Activated T-cell treated with anti-CD3 and anti-CD28 coated beads for 4 hours (primary cell): ENCODE measurements around the gene RPS6KL1.
"Not testable (repeated sequence)": the region's sequence is repeated elsewhere in the genome, so short reads cannot be mapped to it uniquely, and the experiment has no call there.

Experiments
- DNase-seq: peaks from one replicate; pipeline ENCODE4 v3.0.0-alpha.2; 2020

The RPS6KL1 gene

DNA sequence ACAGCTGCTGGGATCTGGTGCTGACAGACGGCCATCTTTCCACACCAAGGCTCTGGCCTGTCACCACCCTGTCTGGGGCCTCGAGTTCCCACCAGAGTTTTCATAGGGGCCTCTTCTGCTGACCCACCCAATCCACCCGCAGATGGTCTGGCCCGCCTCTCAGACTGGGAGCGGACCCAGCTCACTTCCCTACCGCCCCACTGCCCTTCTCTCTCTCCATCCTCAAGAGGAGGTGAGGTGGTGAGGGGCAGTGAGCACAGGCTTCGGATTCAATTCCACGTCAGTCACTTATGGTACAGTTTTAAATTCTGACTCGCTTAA is 12.3 kb upstream of the RPS6KL1 start:
- no peak for DNase-seq

DNA sequence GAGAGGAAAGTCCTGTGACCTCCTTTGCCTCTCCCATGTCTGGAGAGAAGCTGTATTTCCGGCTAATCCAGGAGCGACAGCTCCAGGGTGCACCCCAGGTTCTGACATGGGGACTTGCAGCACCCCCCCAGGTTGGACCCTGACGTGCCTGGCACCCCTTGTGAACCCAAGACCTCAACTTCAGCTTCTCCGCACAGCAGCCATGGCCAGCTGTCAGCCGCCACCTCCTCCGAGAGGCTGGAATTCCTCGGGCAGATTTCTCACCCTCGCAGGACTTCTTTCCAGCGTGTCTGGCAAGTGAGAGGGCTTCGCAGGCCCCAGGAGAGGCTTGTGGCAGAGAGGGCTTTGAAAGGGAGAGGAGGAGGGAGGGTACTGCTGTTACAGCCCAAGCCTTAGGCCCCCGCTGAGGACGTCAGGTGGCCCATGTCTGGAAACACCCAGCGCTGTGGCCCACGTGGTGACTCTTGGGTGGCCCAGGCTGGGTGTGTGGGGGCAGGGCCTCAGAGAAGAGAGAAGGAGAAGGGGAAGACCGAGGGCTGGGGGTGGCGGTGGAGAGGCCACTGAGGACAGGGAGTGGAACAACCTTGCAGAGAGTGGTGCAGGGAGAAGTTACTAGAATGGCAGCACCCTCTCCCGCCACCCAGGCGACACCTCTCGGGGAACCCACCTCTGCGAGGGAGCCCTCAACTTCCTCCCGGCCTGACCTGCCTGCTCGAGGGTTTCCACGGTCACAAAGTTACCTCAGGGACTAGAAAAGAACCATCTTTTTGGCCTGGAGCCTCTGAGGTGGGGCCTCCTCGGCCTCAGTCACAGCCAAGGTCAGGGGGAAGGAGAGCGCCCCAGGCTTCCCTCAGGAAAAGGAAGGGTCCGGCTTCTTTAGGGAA is 11.7 kb upstream of the RPS6KL1 start:
- DNase-seq = no peak

GRCh38 chr14:74934041-74934440 is 11.0 kb upstream of the RPS6KL1 start:
- no peak for DNase-seq

DNA sequence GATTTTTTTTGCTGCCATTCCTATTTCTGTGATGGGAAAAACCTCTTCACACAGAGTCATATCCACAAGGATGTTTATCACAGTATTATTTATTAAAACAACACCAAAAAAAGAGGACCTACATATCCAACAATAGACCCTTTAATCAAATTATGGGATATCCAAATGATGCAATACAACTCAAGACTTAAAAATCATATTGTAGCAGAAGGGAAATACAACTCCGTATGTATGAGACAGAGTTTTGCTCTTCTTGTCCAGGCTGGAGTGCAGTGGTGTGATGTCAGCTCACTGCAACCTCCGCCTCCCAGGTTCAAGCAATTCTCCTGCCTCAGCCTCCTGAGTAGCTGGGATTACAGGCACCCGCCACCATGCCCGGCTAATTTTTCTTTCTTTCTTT is 9.9 kb upstream of the RPS6KL1 start:
- not testable (repeated sequence) for DNase-seq

DNA sequence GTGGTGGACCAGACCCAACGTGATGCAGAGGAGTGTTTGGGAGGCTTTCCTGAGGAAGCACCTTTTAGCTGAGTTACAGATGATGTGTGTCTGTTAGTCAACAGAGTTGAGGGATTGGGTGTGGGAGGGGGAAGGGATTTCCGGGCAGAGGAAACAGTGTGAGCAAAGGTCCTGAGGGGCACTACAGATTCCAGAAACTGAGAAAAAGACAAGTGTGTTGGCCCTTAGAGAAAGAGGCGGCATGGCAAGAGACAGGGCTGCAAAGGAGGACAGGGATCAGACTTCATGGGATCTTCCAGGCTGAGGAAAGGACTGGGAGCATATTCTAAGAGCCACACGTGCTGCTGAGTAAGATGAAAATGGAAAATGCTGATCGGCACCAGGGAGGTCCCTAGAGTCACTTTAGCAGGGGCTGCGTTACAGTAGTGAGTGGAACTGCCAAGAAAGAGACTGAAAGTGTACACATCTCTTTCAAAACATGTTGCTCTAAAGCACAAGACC is 9.4 kb upstream of the RPS6KL1 start:
- no peak for DNase-seq

DNA sequence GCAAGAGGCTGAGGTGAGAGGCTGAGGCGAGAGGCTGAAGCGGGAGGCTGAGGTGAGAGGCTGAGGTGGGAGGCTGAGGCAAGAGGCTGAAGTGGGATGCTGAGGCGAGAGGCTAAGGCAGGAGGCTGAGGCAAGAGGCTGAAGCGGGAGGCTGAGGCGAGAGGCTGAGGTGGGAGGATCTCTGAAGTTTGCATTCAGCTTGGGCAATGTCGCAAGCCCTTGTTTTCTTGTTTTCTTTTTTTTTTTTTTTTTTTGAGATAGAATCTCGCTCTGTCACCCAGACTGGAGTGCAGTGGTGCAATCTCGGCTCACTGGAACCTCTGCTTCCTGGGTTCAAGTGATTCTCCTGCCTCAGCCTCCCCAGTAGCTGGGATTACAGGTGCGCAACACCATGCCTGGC is 8.7 kb upstream of the RPS6KL1 start:
- not testable (repeated sequence) for DNase-seq

GRCh38 chr14:74929242-74929641 is 6.2 kb upstream of the RPS6KL1 start:
- DNase-seq = no peak

DNA sequence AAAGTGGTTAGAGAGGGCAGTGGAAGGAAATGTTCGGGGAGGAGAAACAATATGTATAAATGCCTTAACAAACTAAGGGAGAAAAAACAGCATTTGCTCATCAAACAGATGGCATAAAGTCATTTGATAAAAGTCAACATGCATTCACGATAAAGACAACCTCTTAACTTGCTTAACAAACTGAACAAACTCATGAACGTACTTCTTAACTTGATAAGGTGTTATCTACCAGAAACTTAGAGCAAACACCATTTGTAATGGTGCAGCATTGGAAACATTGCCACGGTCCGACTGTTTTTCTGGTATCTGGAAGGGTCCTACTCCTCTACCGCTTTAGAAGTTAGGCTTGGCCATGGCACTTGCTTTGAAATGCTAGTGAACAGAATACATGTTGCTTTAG is 4.2 kb upstream of the RPS6KL1 start:
- DNase-seq = no peak

DNA sequence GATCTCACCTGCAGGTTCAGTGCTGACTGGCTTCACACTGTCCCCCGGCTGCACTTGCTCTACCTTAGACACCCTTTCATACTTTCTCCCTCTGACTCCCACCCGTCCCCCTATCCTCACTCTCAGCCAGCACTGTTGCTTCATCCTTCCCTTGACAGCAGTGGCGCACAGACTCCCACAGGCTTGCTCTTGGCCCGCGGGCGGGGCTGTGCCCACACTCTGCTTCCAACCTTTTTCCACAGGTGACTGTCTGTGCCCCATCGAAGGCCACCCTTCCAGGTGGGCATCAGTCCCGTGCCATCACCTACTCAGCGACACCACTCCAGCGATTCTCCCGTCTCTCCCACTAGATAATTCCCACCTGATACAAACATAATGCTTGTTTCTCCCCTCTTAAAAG is 1.0 kb upstream of the RPS6KL1 start:
- no peak for DNase-seq

- DNase-seq = no peak
Measured at GRCh38 chr14:74921987-74922751, 891 bp downstream of the RPS6KL1 start.

DNA sequence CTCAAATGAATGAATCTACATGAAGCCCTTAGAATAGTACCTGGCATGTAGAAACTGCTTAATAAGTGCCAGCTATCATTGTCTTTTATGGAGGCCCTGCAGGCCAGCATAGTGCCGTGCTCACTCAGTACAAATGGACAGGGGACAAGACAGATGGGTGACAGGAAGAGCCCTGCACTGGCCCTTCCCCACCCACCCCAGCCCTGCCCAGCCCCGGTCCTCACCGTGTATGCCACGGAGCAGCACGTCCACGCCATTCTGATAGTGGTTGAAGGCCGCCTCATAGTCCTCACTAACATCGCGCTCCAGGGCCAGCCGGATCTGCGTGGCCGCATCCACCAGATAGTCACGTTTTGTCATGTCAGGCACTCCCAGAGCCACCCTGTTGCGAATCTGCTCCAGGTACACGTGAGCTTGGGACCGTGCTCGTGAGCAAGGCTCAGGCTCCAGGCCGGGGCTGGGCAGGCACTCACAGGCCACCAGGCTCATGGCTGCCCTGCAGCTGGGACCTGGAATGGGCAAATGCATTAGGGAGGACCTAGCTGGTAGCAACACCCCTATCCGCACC is 1.9 kb downstream of the RPS6KL1 start:
- no peak for DNase-seq

DNA sequence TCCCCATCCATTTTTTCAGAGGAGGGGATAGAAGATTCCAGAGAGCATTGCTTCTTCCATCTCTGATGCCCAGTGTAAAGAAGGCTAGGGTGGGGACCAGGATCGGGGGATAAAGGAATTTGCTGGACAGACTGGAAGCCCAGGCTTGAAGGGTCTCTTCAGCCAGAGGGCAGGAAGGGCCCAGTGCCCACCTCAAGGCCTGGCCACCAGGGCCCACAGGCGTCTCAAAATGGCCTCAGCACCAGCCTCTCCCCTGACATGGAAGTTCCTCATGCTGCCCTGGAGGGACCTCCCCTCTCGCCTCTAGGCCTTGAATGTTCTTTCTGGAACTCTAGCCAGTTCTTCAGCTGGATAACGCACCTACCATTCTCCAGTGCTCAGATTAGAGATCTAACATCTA is 2.8 kb downstream of the RPS6KL1 start:
- DNase-seq = no peak

GRCh38 chr14:74919421-74920165 is 3.5 kb downstream of the RPS6KL1 start:
- DNase-seq = no peak

GRCh38 chr14:74918380-74918779 is 4.7 kb downstream of the RPS6KL1 start:
- no peak for DNase-seq

DNA sequence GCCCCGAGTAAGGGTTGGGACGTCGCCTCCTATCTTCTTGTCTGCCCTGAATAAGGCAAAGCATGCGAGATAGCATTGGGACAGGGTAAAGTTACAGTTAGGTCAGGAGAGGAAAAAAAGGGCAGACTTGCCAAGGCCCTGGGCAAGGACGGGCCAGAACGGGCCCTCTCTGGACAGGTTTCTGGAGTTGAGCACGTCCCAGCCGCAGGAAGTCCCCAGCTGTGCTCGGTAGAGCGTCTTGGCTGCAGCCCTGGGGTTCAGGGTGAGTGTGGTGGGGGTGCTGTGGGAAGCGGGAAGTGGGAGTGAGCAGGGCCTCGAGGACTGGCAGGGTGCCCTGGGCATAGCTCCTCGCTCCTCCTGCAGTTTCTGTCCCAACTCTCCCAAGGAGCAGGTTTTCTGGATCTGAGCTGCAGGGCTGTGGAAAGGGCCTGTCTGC is 5.4 kb downstream of the RPS6KL1 start:
- DNase-seq = no peak

DNA sequence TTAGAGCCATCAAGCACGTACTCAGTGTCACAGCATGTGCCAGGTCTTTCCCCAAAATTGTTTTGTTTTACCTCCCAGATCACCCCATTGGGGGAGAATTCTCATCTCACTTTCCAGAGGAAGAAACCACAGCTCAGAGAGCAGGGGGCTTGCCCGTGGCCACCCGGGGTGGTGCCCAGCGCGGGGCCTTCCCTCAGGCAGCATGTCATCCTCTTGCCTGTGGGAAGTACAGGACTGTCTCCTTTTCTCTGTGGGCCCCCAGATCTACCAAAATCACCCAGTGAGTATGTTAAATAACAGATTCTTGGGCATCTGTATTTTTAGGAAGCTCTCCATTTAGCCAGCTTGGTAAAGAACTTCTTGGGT is 5.9 kb downstream of the RPS6KL1 start:
- no peak for DNase-seq

DNA sequence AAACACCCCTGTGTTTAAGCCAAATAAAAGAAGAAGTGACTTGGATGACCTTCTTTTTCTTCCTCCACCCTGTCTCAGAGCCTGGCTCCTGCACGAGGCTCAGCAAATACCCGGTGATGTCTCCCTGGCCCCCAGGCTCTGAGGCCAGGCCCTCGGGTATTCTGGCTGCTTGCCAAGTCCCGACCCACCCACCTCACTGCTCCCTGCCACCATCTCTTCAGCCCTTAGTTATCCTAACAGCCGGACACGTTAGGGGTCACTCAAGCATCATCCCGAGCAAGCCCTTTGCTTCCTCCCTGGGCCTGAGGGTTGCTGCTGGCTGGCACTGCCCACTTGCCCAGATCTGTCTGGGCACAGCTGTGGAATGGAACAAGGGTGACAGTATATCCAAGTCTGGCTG is 7.2 kb downstream of the RPS6KL1 start:
- DNase-seq = no peak

DNA sequence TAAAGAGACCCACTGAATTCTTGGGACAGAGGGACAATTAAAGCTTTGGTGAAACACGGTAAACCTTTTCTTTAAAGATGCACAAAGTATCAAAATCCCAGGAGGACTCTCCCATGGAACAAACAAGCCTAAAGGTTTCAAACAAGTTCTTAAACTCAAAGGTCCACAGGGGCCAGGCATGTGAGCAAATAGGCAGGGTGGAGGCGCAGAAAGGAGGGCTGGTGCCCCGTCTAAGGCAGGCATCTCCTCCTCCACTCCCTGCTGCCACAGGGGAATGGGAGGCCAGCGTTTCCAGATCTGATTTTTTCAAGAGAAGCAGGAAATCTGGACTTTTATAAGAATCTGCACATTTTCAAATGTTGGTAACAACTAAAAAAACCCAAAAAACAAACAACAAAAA is 7.6 kb downstream of the RPS6KL1 start:
- no peak for DNase-seq

DNA sequence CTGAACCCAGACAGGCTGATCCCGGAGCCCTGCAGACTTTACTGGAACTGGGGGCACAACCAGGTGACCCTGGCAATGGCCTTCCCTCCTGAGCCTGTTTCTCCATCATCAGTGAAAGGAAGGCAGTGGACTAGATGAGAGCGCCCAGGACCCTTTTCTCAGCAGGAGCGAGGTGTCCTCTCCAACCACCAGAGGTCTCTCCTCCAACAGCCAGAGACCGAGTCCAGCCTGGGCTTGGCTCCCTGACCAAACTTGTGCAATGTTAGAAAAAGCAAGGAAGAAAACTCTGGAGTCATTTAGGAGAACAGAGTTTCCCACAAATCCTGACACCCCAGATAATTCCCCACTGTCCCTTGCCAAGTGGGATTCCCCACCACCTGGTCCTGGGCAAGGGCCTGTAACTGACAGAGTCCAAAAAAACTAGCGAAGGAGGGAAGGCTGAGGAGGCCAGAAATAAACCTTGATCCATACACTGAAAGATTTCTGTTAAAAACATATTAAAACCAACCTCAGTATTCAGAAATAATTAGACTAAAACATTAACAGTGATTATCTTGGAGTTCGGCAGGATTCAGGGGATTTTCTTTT is 9.0 kb downstream of the RPS6KL1 start:
- no peak for DNase-seq

- DNase-seq = no peak
Measured at GRCh38 chr14:74913393-74913910, 9.6 kb downstream of the RPS6KL1 start.

- DNase-seq = no peak
Measured at GRCh38 chr14:74912801-74913200, 10.3 kb downstream of the RPS6KL1 start.

DNA sequence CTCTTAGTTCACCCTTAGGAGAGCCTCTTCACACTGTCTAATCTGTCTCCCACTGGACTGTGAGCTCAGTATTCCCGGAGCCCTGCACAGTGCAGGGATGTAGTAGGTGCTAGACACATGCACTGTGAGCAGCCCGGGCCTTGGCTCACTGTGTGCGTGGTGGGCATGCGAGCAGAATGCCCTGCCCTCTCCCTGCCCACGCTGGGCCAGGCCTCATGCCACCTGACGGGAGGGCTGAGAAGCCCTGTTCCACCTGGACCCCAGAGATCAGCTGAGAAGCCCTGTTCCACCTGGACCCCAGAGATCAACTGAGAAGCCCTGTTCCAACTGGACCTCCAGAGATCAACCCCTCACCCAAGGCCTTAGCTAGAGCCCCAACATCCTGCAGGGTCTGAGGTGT is 10.9 kb downstream of the RPS6KL1 start:
- DNase-seq = no peak

- no peak for DNase-seq
Measured at GRCh38 chr14:74911704-74912103, 11.4 kb downstream of the RPS6KL1 start.
